ENCODE results near the gene TGM4.

DNA sequence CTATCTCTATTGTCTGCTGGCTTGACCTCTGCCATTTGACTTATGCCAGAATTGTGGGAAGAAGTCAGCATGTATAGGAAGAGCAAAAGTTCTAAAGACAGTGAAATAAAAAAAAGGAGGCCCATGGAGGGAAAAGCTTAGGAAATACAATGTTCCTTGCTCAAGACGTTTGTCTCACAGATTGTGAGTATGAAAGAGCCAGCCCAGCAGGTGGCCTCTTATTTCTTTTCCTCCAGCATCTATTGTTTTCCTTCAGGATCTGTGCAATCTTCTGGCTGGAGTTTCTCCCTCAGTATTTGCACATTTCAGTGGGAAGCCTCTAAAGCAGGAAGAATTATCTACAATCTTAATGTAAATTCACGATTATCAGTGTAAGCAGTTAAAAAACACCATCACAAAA lies 57.9 kb downstream of the TGM4 start:
- no peak for TF ChIP-seq CTCF (conservative IDR thresholded peaks at IDR 0.05)
- no peak for TF ChIP-seq EZH2 (IDR thresholded peaks at IDR 0.05; ENCODE audit: low read depth)
